NB4 (cell line): ENCODE results near the gene CHST1.

Source experiments
- CTCF ChIP-seq: IDR thresholded peaks from one replicate; pipeline ENCODE4 v1.5.1; 2012; ENCODE audit warnings: low read depth, low read length
- POLR2A ChIP-seq: IDR thresholded peaks from 2 replicates; pipeline ENCODE4 v1.6.1; 2011; ENCODE audit warnings: mild to moderate bottlenecking; ENCODE audit not compliant: insufficient read length; ENCODE audit errors: extremely low read depth

GRCh38 chr11:45664376-45665205, 831 bp downstream of the CHST1 start:
- TF ChIP-seq CTCF (no peak), POLR2A (no peak)
